Measurements from ENCODE around the gene HOXD10.

Gene HOXD10

DNA sequence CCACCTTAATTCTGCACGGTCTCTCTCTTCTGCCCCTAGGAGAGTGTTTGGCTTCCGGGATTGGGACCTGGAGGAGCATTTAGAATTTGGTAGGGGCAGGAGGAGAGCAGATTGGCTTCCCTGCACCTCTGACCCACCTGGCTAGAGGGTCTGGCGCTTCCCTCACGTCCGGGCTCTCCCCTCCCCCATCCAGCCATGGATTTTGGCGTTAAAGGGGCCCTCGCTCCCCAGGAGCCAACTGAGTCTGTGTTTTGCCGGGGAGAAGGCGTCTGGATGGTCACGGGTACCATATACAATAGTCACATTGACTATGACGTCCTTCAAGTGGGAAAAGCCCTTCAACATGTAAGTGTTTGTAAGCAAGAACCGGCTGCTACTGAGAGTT is 47.1 kb downstream of the HOXD10 start (continued):
- TF ChIP-seq ZFP30 (CRISPR knock-in tag; IDR thresholded peaks at IDR 0.05) (no peak), OSR1 (CRISPR knock-in tag; IDR thresholded peaks at IDR 0.05) (no peak)

DNA sequence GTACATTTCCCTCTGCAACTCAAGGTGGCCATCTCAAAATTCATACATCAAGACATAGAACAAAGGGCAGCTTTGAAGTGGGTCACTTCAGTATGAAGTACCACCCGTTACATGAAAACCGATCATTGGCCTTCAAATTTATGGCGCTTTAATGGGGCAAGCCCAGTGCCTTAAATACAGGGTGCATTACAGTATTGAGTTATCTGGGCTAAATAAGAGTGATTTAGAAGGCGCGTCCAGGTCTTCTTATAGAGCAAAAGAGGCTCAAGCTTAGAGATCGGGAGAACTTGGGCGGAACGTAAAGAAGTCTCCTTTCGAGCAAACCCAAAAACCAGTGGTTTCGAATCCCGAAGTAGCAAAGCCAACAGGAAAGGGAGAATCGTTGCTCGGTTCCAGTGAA is 47.6 kb downstream of the HOXD10 start:
- TF ChIP-seq GLIS3 (CRISPR knock-in tag; IDR thresholded peaks at IDR 0.05) (no peak), ARNTL (CRISPR knock-in tag; IDR thresholded peaks at IDR 0.05; ENCODE audit: borderline replicate concordance, low read depth) (no peak), ZNF565 (CRISPR knock-in tag; conservative IDR thresholded peaks at IDR 0.05; ENCODE audit: low read depth) (no peak), TOX (CRISPR knock-in tag; IDR thresholded peaks at IDR 0.05; ENCODE audit: borderline replicate concordance) (no peak), SNAI2 (CRISPR knock-in tag; IDR thresholded peaks at IDR 0.05) (no peak), ZNF70 (CRISPR knock-in tag; IDR thresholded peaks at IDR 0.05) (no peak), BACH2 (CRISPR knock-in tag; IDR thresholded peaks at IDR 0.05; ENCODE audit: borderline replicate concordance) (no peak), ZFP30 (CRISPR knock-in tag; IDR thresholded peaks at IDR 0.05) (no peak), ISL1 (CRISPR knock-in tag; IDR thresholded peaks at IDR 0.05) (no peak), TCF4 (CRISPR knock-in tag; IDR thresholded peaks at IDR 0.05; ENCODE audit: borderline replicate concordance) (no peak), ZC3H10 (CRISPR knock-in tag; IDR thresholded peaks at IDR 0.05) (no peak), ZNF8 (CRISPR knock-in tag; IDR thresholded peaks at IDR 0.05) (no peak), OSR1 (CRISPR knock-in tag; IDR thresholded peaks at IDR 0.05) (no peak), RARB (CRISPR knock-in tag; IDR thresholded peaks at IDR 0.05) (no peak), ZFP3 (CRISPR knock-in tag; IDR thresholded peaks at IDR 0.05) (no peak), ESRRG (CRISPR knock-in tag; IDR thresholded peaks at IDR 0.05) (no peak), PPARA (CRISPR knock-in tag; IDR thresholded peaks at IDR 0.05; ENCODE audit: borderline replicate concordance) (no peak)
- TF ChIP-seq, protein P1, sequence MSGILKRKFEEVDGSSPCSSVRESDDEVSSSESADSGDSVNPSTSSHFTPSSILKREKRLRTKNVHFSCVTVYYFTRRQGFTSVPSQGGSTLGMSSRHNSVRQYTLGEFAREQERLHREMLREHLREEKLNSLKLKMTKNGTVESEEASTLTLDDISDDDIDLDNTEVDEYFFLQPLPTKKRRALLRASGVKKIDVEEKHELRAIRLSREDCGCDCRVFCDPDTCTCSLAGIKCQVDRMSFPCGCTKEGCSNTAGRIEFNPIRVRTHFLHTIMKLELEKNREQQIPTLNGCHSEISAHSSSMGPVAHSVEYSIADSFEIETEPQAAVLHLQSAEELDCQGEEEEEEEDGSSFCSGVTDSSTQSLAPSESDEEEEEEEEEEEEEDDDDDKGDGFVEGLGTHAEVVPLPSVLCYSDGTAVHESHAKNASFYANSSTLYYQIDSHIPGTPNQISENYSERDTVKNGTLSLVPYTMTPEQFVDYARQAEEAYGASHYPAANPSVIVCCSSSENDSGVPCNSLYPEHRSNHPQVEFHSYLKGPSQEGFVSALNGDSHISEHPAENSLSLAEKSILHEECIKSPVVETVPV (CRISPR knock-in tag; IDR thresholded peaks at IDR 0.05): no peak
- TF ChIP-seq, protein P2, sequence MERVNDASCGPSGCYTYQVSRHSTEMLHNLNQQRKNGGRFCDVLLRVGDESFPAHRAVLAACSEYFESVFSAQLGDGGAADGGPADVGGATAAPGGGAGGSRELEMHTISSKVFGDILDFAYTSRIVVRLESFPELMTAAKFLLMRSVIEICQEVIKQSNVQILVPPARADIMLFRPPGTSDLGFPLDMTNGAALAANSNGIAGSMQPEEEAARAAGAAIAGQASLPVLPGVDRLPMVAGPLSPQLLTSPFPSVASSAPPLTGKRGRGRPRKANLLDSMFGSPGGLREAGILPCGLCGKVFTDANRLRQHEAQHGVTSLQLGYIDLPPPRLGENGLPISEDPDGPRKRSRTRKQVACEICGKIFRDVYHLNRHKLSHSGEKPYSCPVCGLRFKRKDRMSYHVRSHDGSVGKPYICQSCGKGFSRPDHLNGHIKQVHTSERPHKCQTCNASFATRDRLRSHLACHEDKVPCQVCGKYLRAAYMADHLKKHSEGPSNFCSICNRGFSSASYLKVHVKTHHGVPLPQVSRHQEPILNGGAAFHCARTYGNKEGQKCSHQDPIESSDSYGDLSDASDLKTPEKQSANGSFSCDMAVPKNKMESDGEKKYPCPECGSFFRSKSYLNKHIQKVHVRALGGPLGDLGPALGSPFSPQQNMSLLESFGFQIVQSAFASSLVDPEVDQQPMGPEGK (CRISPR knock-in tag; IDR thresholded peaks at IDR 0.05; ENCODE audit: borderline replicate concordance): no peak
- TF ChIP-seq, protein P3, sequence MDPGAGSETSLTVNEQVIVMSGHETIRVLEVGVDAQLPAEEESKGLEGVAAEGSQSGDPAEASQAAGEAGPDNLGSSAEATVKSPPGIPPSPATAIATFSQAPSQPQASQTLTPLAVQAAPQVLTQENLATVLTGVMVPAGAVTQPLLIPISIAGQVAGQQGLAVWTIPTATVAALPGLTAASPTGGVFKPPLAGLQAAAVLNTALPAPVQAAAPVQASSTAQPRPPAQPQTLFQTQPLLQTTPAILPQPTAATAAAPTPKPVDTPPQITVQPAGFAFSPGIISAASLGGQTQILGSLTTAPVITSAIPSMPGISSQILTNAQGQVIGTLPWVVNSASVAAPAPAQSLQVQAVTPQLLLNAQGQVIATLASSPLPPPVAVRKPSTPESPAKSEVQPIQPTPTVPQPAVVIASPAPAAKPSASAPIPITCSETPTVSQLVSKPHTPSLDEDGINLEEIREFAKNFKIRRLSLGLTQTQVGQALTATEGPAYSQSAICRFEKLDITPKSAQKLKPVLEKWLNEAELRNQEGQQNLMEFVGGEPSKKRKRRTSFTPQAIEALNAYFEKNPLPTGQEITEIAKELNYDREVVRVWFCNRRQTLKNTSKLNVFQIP (CRISPR knock-in tag; IDR thresholded peaks at IDR 0.05; ENCODE audit: borderline replicate concordance, low read depth): no peak
- ATAC-seq: no peak

DNA sequence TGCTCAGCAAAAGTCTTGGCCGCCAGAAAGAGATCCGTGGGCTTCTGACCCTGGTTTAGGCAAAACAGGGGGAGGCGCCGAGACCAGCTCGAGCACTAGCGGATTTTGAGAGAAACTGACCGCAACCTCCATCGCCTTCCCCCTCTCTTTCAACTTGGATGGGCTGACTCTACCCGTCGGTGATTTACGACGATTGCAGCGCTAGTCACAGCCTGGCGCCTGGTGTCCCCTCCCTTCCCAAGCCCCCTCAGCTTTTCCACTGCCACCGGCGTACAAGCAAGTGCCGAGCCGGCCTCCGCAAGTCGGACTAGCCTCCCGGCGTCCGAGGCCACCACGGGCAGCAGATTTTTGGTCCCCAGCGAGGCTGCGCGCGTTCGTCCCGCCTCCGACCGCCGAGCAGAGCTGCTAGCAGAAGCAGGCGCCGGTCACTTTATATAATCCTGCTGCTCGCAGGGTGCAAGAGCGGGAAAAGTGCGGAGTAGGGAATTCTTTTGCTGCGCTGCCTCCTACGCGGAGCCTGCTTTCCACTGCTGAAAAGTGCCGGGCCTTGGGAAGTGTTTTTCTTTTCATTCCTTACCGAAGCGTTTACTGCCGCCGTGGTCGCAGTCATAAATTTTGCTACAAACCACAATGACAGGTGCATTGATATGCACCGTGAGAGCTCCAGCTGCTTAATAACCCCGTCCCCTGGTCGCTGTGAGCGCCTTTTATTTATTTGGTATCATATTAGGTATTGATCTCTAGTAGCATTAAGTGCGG is 48.2 kb downstream of the HOXD10 start:
- ATAC-seq: no peak
- no peak for TF ChIP-seq GLIS3 (CRISPR knock-in tag; IDR thresholded peaks at IDR 0.05)
- TF ChIP-seq ZNF565 (CRISPR knock-in tag; conservative IDR thresholded peaks at IDR 0.05; ENCODE audit: low read depth): no peak
- no peak for TF ChIP-seq OSR1 (CRISPR knock-in tag; IDR thresholded peaks at IDR 0.05)
- TF ChIP-seq, protein P1 (CRISPR knock-in tag; IDR thresholded peaks at IDR 0.05): no peak
- TF ChIP-seq ZC3H10 (CRISPR knock-in tag; IDR thresholded peaks at IDR 0.05): no peak
- no peak for TF ChIP-seq ZNF8 (CRISPR knock-in tag; IDR thresholded peaks at IDR 0.05)
- no peak for TF ChIP-seq BACH2 (CRISPR knock-in tag; IDR thresholded peaks at IDR 0.05; ENCODE audit: borderline replicate concordance)
- no peak for TF ChIP-seq ZNF70 (CRISPR knock-in tag; IDR thresholded peaks at IDR 0.05)
- TF ChIP-seq, protein P3 (CRISPR knock-in tag; IDR thresholded peaks at IDR 0.05; ENCODE audit: borderline replicate concordance, low read depth): no peak
- TF ChIP-seq, protein P4, sequence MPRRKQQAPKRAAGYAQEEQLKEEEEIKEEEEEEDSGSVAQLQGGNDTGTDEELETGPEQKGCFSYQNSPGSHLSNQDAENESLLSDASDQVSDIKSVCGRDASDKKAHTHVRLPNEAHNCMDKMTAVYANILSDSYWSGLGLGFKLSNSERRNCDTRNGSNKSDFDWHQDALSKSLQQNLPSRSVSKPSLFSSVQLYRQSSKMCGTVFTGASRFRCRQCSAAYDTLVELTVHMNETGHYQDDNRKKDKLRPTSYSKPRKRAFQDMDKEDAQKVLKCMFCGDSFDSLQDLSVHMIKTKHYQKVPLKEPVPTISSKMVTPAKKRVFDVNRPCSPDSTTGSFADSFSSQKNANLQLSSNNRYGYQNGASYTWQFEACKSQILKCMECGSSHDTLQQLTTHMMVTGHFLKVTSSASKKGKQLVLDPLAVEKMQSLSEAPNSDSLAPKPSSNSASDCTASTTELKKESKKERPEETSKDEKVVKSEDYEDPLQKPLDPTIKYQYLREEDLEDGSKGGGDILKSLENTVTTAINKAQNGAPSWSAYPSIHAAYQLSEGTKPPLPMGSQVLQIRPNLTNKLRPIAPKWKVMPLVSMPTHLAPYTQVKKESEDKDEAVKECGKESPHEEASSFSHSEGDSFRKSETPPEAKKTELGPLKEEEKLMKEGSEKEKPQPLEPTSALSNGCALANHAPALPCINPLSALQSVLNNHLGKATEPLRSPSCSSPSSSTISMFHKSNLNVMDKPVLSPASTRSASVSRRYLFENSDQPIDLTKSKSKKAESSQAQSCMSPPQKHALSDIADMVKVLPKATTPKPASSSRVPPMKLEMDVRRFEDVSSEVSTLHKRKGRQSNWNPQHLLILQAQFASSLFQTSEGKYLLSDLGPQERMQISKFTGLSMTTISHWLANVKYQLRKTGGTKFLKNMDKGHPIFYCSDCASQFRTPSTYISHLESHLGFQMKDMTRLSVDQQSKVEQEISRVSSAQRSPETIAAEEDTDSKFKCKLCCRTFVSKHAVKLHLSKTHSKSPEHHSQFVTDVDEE (CRISPR knock-in tag; IDR thresholded peaks at IDR 0.05): no peak
- TF ChIP-seq PPARA (CRISPR knock-in tag; IDR thresholded peaks at IDR 0.05; ENCODE audit: borderline replicate concordance): no peak
- no peak for TF ChIP-seq RARB (CRISPR knock-in tag; IDR thresholded peaks at IDR 0.05)
- no peak for TF ChIP-seq ISL1 (CRISPR knock-in tag; IDR thresholded peaks at IDR 0.05)
- no peak for TF ChIP-seq ZFP30 (CRISPR knock-in tag; IDR thresholded peaks at IDR 0.05)
- TF ChIP-seq, protein P5, sequence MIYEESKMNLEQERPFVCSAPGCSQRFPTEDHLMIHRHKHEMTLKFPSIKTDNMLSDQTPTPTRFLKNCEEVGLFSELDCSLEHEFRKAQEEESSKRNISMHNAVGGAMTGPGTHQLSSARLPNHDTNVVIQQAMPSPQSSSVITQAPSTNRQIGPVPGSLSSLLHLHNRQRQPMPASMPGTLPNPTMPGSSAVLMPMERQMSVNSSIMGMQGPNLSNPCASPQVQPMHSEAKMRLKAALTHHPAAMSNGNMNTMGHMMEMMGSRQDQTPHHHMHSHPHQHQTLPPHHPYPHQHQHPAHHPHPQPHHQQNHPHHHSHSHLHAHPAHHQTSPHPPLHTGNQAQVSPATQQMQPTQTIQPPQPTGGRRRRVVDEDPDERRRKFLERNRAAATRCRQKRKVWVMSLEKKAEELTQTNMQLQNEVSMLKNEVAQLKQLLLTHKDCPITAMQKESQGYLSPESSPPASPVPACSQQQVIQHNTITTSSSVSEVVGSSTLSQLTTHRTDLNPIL (CRISPR knock-in tag; IDR thresholded peaks at IDR 0.05; ENCODE audit: low read depth): no peak
- no peak for TF ChIP-seq TOX (CRISPR knock-in tag; IDR thresholded peaks at IDR 0.05; ENCODE audit: borderline replicate concordance)
- TF ChIP-seq TCF4 (CRISPR knock-in tag; IDR thresholded peaks at IDR 0.05; ENCODE audit: borderline replicate concordance): no peak
